DOHH2 (cell line): ENCODE measurements around the gene FILIP1L.

Experiments
- H3F3A ChIP-seq: fragments of 200-600 bp; sonication (generic), shearing (Covaris generic); 2 replicates; pipeline ENCODE4 v1.6.0; 2016; ENCODE audit warnings: antibody characterized with exemption, mild to moderate bottlenecking; ENCODE audit not compliant: control insufficient read depth, insufficient read depth
- H3K27ac ChIP-seq: fragments of 200-600 bp; sonication (generic); 2 replicates; pipeline ENCODE4 v1.5.1; 2014; ENCODE audit warnings: low read depth, mild to moderate bottlenecking, low read length, moderate library complexity
- H3K27me3 ChIP-seq: fragments of 200-600 bp; sonication (generic); 2 replicates; pipeline ENCODE4 v1.6.1; 2014; ENCODE audit warnings: mild to moderate bottlenecking, low read length, mixed read lengths; ENCODE audit not compliant: control insufficient read depth
- H3K36me3 ChIP-seq: fragments of 200-600 bp; sonication (generic); 2 replicates; pipeline ENCODE4 v1.6.1; 2014; ENCODE audit warnings: mild to moderate bottlenecking, low read length, moderate library complexity, mixed read lengths; ENCODE audit not compliant: control insufficient read depth
- H3K4me1 ChIP-seq: fragments of 200-600 bp; sonication (generic); 2 replicates; pipeline ENCODE4 v1.6.1; 2014; ENCODE audit warnings: mild to moderate bottlenecking, low read length, mixed read lengths; ENCODE audit not compliant: control insufficient read depth
- H3K4me2 ChIP-seq: fragments of 200-600 bp; sonication (generic); 2 replicates; pipeline ENCODE4 v1.6.0; 2014; ENCODE audit warnings: mild to moderate bottlenecking, low read length, moderate library complexity
- H3K4me3 ChIP-seq: fragments of 200-600 bp; sonication (generic); 2 replicates; pipeline ENCODE4 v1.5.1; 2014; ENCODE audit warnings: mild to moderate bottlenecking, low read length, mixed read lengths
- H3K79me2 ChIP-seq: fragments of 200-600 bp; sonication (generic); 2 replicates; pipeline ENCODE4 v1.6.1; 2014; ENCODE audit warnings: mild to moderate bottlenecking, low read length, mixed read lengths; ENCODE audit not compliant: control insufficient read depth
- H3K9me2 ChIP-seq: fragments of 200-600 bp; sonication (generic); replicated peaks from 2 replicates; pipeline ENCODE4 v1.6.1; 2014; ENCODE audit warnings: mild to moderate bottlenecking, low read length, mixed read lengths; ENCODE audit not compliant: control insufficient read depth
- H3K9me3 ChIP-seq: fragments of 200-600 bp; sonication (generic); 2 replicates; pipeline ENCODE4 v1.6.1; 2014; ENCODE audit warnings: antibody characterized with exemption, low read length, mixed read lengths; ENCODE audit not compliant: control insufficient read depth, insufficient read depth
- H4K20me1 ChIP-seq: fragments of 200-600 bp; sonication (generic); 2 replicates; pipeline ENCODE4 v1.6.0; 2014; ENCODE audit warnings: low read depth, mild to moderate bottlenecking, antibody characterized with exemption, low read length, moderate library complexity; ENCODE audit not compliant: control insufficient read depth, insufficient read depth
- CTCF ChIP-seq: fragments of 200-600 bp; sonication (generic); IDR thresholded peaks from one replicate; pipeline ENCODE4 v1.5.1; 2014; ENCODE audit warnings: antibody characterized with exemption, mild to moderate bottlenecking, low read depth, low read length; ENCODE audit not compliant: poor library complexity, severe bottlenecking
- EZH2phosphoT487 ChIP-seq: fragments of 200-600 bp; sonication (generic); IDR thresholded peaks from 2 replicates; pipeline ENCODE4 v1.6.1; 2017; ENCODE audit warnings: borderline replicate concordance, mild to moderate bottlenecking, antibody characterized with exemption, low read length, moderate library complexity, mixed read lengths

FILIP1L gene

GRCh38 chr3:100033903-100034471, 80.3 kb downstream of the FILIP1L start:
- no peaks in the 10 kb centered on the region for H3K9me2 ChIP-seq
- no peaks in the 10 kb centered on the region for H3F3A ChIP-seq
- H3K4me3 ChIP-seq, result no peak overlapping the region
- no peaks in the 10 kb centered on the region for H3K36me3 ChIP-seq
- H3K27ac ChIP-seq, result no peak overlapping the region
- no peaks in the 10 kb centered on the region for H3K27me3 ChIP-seq
- H4K20me1 ChIP-seq, result no peaks in the 10 kb centered on the region
- no peak for TF ChIP-seq EZH2phosphoT487
- no peak for TF ChIP-seq CTCF
- H3K9me3 ChIP-seq, result no peaks in the 10 kb centered on the region
- H3K79me2 ChIP-seq, result no peaks in the 10 kb centered on the region
- H3K4me1 ChIP-seq, result no peaks in the 10 kb centered on the region
- no peak overlapping the region for H3K4me2 ChIP-seq

GRCh38 chr3:100033184-100033583, 81.1 kb downstream of the FILIP1L start:
- H3K79me2 ChIP-seq, result no peaks in the 10 kb centered on the region
- H4K20me1 ChIP-seq, result no peaks in the 10 kb centered on the region
- no peaks in the 10 kb centered on the region for H3K9me3 ChIP-seq
- H3K27me3 ChIP-seq, result no peaks in the 10 kb centered on the region
- no peaks in the 10 kb centered on the region for H3K9me2 ChIP-seq
- no peak overlapping the region for H3K27ac ChIP-seq
- H3K4me2 ChIP-seq, result no peak overlapping the region
- H3F3A ChIP-seq, result no peaks in the 10 kb centered on the region
- H3K4me3 ChIP-seq, result no peak overlapping the region
- TF ChIP-seq CTCF (no peak), EZH2phosphoT487 (no peak)
- no peaks in the 10 kb centered on the region for H3K4me1 ChIP-seq
- no peaks in the 10 kb centered on the region for H3K36me3 ChIP-seq

- H3K27me3 ChIP-seq, result no peaks in the 10 kb centered on the region
- H3K9me3 ChIP-seq, result no peaks in the 10 kb centered on the region
- H3F3A ChIP-seq, result no peaks in the 10 kb centered on the region
- H3K4me2 ChIP-seq, result no peak overlapping the region
- H3K27ac ChIP-seq, result no peak overlapping the region
- H3K36me3 ChIP-seq, result no peaks in the 10 kb centered on the region
- H4K20me1 ChIP-seq, result no peaks in the 10 kb centered on the region
- TF ChIP-seq CTCF, result no peak
- TF ChIP-seq EZH2phosphoT487, result no peak
- no peaks in the 10 kb centered on the region for H3K9me2 ChIP-seq
- no peaks in the 10 kb centered on the region for H3K79me2 ChIP-seq
- no peak overlapping the region for H3K4me3 ChIP-seq
- no peaks in the 10 kb centered on the region for H3K4me1 ChIP-seq
Measured at GRCh38 chr3:100032243-100032642, 82.1 kb downstream of the FILIP1L start.
